Liver (tissue), 9 donors: ENCODE results near the gene BZW2. TPM values are rescaled to one million over a fixed set of nuclear protein-coding genes. Genes with fewer than 3 reads are reported as not detected.

Source experiments
- DNase-seq: peaks from one replicate; pipeline ENCODE4 v3.0.0-alpha.2; 2017; ENCODE audit warnings: low spot score
- H3K27ac ChIP-seq, 2 donors: one replicate each; pipeline ENCODE4 v1.7.0; 2013; ENCODE audit warnings: inconsistent platforms in 2 of 2, low read length in 2 of 2, control low read depth in 1 of 2, low read depth in 1 of 2, mild to moderate bottlenecking in 1 of 2
- H3K27me3 ChIP-seq, 4 donors: one replicate each; pipeline versions ENCODE4 v1.6.1 to v1.7.0; 2013; ENCODE audit warnings: low read length in 3 of 4, inconsistent platforms in 1 of 4, mild to moderate bottlenecking in 1 of 4, moderate library complexity in 1 of 4; ENCODE audit not compliant: control insufficient read depth in 4 of 4, insufficient read depth in 4 of 4
- H3K36me3 ChIP-seq, 4 donors: one replicate each; pipeline versions ENCODE4 v1.6.1 to v1.7.0; 2013; ENCODE audit warnings: low read length in 3 of 4, mild to moderate bottlenecking in 3 of 4, low read depth in 1 of 4, moderate library complexity in 1 of 4; ENCODE audit not compliant: control insufficient read depth in 4 of 4, insufficient read depth in 3 of 4
- H3K4me1 ChIP-seq, 4 donors: one replicate each; pipeline versions ENCODE4 v1.6.1 to v1.7.0; 2013; ENCODE audit warnings: low read length in 3 of 4, mild to moderate bottlenecking in 3 of 4, moderate library complexity in 1 of 4; ENCODE audit not compliant: control insufficient read depth in 4 of 4, insufficient read depth in 4 of 4
- H3K4me3 ChIP-seq, 3 donors: one replicate each; pipeline versions ENCODE4 v1.6.1 to v1.7.0; 2013; ENCODE audit warnings: low read length in 3 of 3, control low read depth in 1 of 3, low read depth in 1 of 3, mild to moderate bottlenecking in 1 of 3
- H3K9ac ChIP-seq, 2 donors: one replicate each; pipeline ENCODE4 v1.7.0; 2013; ENCODE audit warnings: low read length in 2 of 2, mild to moderate bottlenecking in 2 of 2, moderate library complexity in 2 of 2, control low read depth in 1 of 2, low read depth in 1 of 2
- H3K9me3 ChIP-seq, 4 donors: one replicate each; pipeline versions ENCODE4 v1.6.1 to v1.7.0; 2013; ENCODE audit warnings: low read length in 3 of 4; ENCODE audit not compliant: control insufficient read depth in 4 of 4
- ATF3 ChIP-seq: IDR thresholded peaks from 2 replicates; pipeline ENCODE4 v1.6.1; 2016; ENCODE audit warnings: antibody characterized with exemption
- CTCF ChIP-seq: fragments of 150-350 bp; IDR thresholded peaks from 2 replicates; pipeline ENCODE4 v1.5.1; 2017; ENCODE audit warnings: improper control_type of control experiment, low read depth, low read length; ENCODE audit not compliant: missing input control
- EGR1 ChIP-seq, 2 donors: IDR thresholded peaks; 2 replicates each; pipeline ENCODE4 v1.6.1; 2016 to 2018; ENCODE audit warnings: antibody characterized with exemption in 2 of 2, low read depth in 2 of 2
- FOXA1 ChIP-seq: IDR thresholded peaks from 2 replicates; pipeline ENCODE4 v1.6.1; 2016; ENCODE audit warnings: antibody characterized with exemption
- FOXA2 ChIP-seq: IDR thresholded peaks from 2 replicates; pipeline ENCODE4 v1.6.1; 2016; ENCODE audit warnings: antibody characterized with exemption
- GABPA ChIP-seq, 2 donors: IDR thresholded peaks in 1 of 2; conservative IDR thresholded peaks in 1 of 2; 2 replicates each; pipeline ENCODE4 v1.6.1; 2016; ENCODE audit warnings: antibody characterized with exemption in 2 of 2, mild to moderate bottlenecking in 1 of 2, moderate library complexity in 1 of 2
- HNF4A ChIP-seq, 2 donors: conservative IDR thresholded peaks; 2 replicates each; pipeline ENCODE4 v1.6.1; 2016; ENCODE audit warnings: antibody characterized with exemption in 2 of 2, mild to moderate bottlenecking in 2 of 2
- HNF4G ChIP-seq: IDR thresholded peaks from 2 replicates; pipeline ENCODE4 v1.6.1; 2016; ENCODE audit warnings: antibody characterized with exemption
- JUND ChIP-seq, 2 donors: IDR thresholded peaks; 2 replicates each; pipeline ENCODE4 v1.6.1; 2016; ENCODE audit warnings: antibody characterized with exemption in 2 of 2
- NR2F2 ChIP-seq: IDR thresholded peaks from 2 replicates; pipeline ENCODE4 v1.6.1; 2016; ENCODE audit warnings: antibody characterized with exemption
- RAD21 ChIP-seq, 2 donors: IDR thresholded peaks; 2 replicates each; pipeline ENCODE4 v1.6.1; 2016; ENCODE audit warnings: antibody characterized with exemption in 2 of 2, mild to moderate bottlenecking in 2 of 2
- REST ChIP-seq: IDR thresholded peaks from 2 replicates; pipeline ENCODE4 v1.6.1; 2016; ENCODE audit warnings: antibody characterized with exemption, mild to moderate bottlenecking
- RXRA ChIP-seq, 2 donors: IDR thresholded peaks; 2 replicates each; pipeline ENCODE4 v1.6.1; 2017 to 2018; ENCODE audit warnings: antibody characterized with exemption in 2 of 2, mild to moderate bottlenecking in 1 of 2
- SP1 ChIP-seq: IDR thresholded peaks from 2 replicates; pipeline ENCODE4 v1.6.1; 2018; ENCODE audit warnings: antibody characterized with exemption, mild to moderate bottlenecking
- TAF1 ChIP-seq: conservative IDR thresholded peaks from 2 replicates; pipeline ENCODE4 v1.6.1; 2016; ENCODE audit warnings: antibody characterized with exemption, mild to moderate bottlenecking
- YY1 ChIP-seq: IDR thresholded peaks from 2 replicates; pipeline ENCODE4 v1.6.1; 2016; ENCODE audit warnings: antibody characterized with exemption, mild to moderate bottlenecking
- WGBS: extraction: QIAGEN DNeasy Blood & Tissue Kit; methylation state at CpG from one replicate; pipeline ENCODE4 v1.1.7; 2013; 5-methylcytosine and 5-hydroxymethylcytosine counted together
- polyA plus RNA-seq, 2 donors: library from polyadenylated mRNA; stranded (reverse) in 1 of 2; unstranded in 1 of 2; fragments of 200-250 nt in 1 of 2; fragments of >200 nt in 1 of 2; fragmentation: Nextera tagmentation in 1 of 2; extraction: Ambion mirVana in 1 of 2; gene quantifications; one replicate each; pipeline versions ENCODE4 v1.2.1 to v1.2.3, GENCODE V29; 2013 to 2015
- total RNA-seq, 2 donors: library from RNA; depleted of rRNA; stranded (reverse); fragments of >200 nt; gene quantifications; one replicate each; pipeline ENCODE4 v1.2.3, GENCODE V29; 2014
- TF ChIP-seq, protein P1 (sequence below): IDR thresholded peaks from 2 replicates; pipeline ENCODE4 v1.6.1; 2016; ENCODE audit warnings: antibody characterized with exemption
- TF ChIP-seq, protein P2 (sequence below): IDR thresholded peaks from 2 replicates; pipeline ENCODE4 v1.6.1; 2016; ENCODE audit warnings: antibody characterized with exemption
- donor health status: healthy.
- donor health status: healthy.
- donor health status: healthy.
- donor health status: healthy.
- donor health status: healthy.

BZW2 gene
- total RNA-seq, result 10 to 100 TPM; 13.0 to 18.6 TPM
- polyA plus RNA-seq, result 10 to 100 TPM; 10.9 to 13.2 TPM

GRCh38 chr7:16645593-16646471, at the start of gene BZW2, which contains the start of gene ANKMY2:
Gene BZW2, plus strand, starts transcription at chr7:16646181. Its CDS starts 19,263 bp downstream, at chr7:16665444.
Gene ANKMY2, minus strand, starts transcription at chr7:16645754. Its CDS starts 181 bp downstream, at chr7:16645573.
- TF ChIP-seq ATF3 (peak; percentile 41), FOXA2 (no peak), TAF1 (peak; percentile 96), HNF4G (no peak), YY1 (peak; percentile 95), GABPA (IDR thresholded peaks at IDR 0.05 in 1 of 2, conservative IDR thresholded peaks at IDR 0.05 in 1 of 2) (peak in 1 of 2 donors; percentile 12), NR2F2 (no peak), EGR1 (IDR thresholded peaks at IDR 0.05; ENCODE audit: low read depth in 2 of 2) (peak; percentile 98 to 99), SP1 (peak; percentile 84), HNF4A (conservative IDR thresholded peaks at IDR 0.05) (no peak), REST (peak; percentile 77), RAD21 (IDR thresholded peaks at IDR 0.05) (peak in 1 of 2 donors; percentile 20), CTCF (no peak), RXRA (IDR thresholded peaks at IDR 0.05) (no peak), FOXA1 (no peak), JUND (IDR thresholded peaks at IDR 0.05) (peak in 1 of 2 donors; percentile 44)
- TF ChIP-seq, protein P1, sequence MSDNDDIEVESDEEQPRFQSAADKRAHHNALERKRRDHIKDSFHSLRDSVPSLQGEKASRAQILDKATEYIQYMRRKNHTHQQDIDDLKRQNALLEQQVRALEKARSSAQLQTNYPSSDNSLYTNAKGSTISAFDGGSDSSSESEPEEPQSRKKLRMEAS, result peak; percentile 88
- TF ChIP-seq, protein P2, sequence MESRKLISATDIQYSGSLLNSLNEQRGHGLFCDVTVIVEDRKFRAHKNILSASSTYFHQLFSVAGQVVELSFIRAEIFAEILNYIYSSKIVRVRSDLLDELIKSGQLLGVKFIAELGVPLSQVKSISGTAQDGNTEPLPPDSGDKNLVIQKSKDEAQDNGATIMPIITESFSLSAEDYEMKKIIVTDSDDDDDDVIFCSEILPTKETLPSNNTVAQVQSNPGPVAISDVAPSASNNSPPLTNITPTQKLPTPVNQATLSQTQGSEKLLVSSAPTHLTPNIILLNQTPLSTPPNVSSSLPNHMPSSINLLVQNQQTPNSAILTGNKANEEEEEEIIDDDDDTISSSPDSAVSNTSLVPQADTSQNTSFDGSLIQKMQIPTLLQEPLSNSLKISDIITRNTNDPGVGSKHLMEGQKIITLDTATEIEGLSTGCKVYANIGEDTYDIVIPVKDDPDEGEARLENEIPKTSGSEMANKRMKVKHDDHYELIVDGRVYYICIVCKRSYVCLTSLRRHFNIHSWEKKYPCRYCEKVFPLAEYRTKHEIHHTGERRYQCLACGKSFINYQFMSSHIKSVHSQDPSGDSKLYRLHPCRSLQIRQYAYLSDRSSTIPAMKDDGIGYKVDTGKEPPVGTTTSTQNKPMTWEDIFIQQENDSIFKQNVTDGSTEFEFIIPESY, result peak; percentile 50
- H3K9me3 ChIP-seq, result no peaks in the 10 kb centered on the region
- no peaks in the 10 kb centered on the region for H3K27me3 ChIP-seq
- H3K4me3 ChIP-seq, result peak within 1 kb of the TSS; percentile 85 to 96 (median 94)
- H3K9ac ChIP-seq, result peak within 1 kb of the TSS; percentile 85 to 88
- DNase-seq, result peak; percentile 94
- peaks cover 0 to 21% (median 14%) of the 10 kb centered on the region in 4 donors for H3K4me1 ChIP-seq
- H3K36me3 ChIP-seq, result no peaks in the 10 kb centered on the region
- under 1% methylated on average over 73 of the region's 73 CpGs for WGBS
- peak within 1 kb of the TSS; percentile 91 to 99 for H3K27ac ChIP-seq
